Tibial artery (tissue), 4 donors: Measurements from ENCODE around the gene FBRS.

Experiments used
- DNase-seq, 2 donors: peaks; one replicate each; pipeline ENCODE4 v3.0.0-alpha.2; 2019
- H3K27ac ChIP-seq, 2 donors: fragments of 200-600 bp; sonication (generic) in 1 of 2; 1 replicate in 1 of 2; 2 replicates in 1 of 2; pipeline ENCODE4 v1.5.1; 2018 to 2019; ENCODE audit warnings: mild to moderate bottlenecking in 1 of 2
- H3K27me3 ChIP-seq, 2 donors: fragments of 200-600 bp; sonication (generic) in 1 of 2; one replicate each; pipeline versions ENCODE4 v1.5.1 to v1.6.0; 2016 to 2019
- H3K36me3 ChIP-seq, 3 donors: fragments of 200-600 bp; sonication (generic) in 2 of 3; one replicate each; pipeline ENCODE4 v1.5.1; 2016 to 2019; ENCODE audit warnings: mild to moderate bottlenecking in 2 of 3
- H3K4me1 ChIP-seq, 4 donors: fragments of 200-600 bp; sonication (generic) in 2 of 4; 1 replicate in 3 of 4; 2 replicates in 1 of 4; pipeline ENCODE4 v1.5.1; 2016 to 2019
- H3K4me3 ChIP-seq, 2 donors: fragments of 200-600 bp; sonication (generic) in 1 of 2; 1 replicate in 1 of 2; 2 replicates in 1 of 2; pipeline ENCODE4 v1.5.1; 2018 to 2019; ENCODE audit warnings: mild to moderate bottlenecking in 2 of 2
- H3K9me3 ChIP-seq, 3 donors: fragments of 200-600 bp; sonication (generic) in 1 of 3; one replicate each; pipeline ENCODE4 v1.5.1; 2016 to 2019
- intact Hi-C: fragments of 100-400 bp; cut with DNase I; formaldehyde crosslinking; loops from one replicate; pipeline ENCODE4 v1.15.0; 2023; ENCODE audit warnings: low total_unique reads
- TF ChIP-seq, protein P1 (sequence below), 2 experiments: fragments of 200-600 bp in 1 of 2; fragments of 450-650 bp in 1 of 2; IDR thresholded peaks; one replicate each; pipeline ENCODE4 v1.5.1; 2017 to 2019; ENCODE audit warnings: antibody characterized with exemption in 2 of 2, mild to moderate bottlenecking in 1 of 2, moderate library complexity in 1 of 2

FBRS gene

DNA sequence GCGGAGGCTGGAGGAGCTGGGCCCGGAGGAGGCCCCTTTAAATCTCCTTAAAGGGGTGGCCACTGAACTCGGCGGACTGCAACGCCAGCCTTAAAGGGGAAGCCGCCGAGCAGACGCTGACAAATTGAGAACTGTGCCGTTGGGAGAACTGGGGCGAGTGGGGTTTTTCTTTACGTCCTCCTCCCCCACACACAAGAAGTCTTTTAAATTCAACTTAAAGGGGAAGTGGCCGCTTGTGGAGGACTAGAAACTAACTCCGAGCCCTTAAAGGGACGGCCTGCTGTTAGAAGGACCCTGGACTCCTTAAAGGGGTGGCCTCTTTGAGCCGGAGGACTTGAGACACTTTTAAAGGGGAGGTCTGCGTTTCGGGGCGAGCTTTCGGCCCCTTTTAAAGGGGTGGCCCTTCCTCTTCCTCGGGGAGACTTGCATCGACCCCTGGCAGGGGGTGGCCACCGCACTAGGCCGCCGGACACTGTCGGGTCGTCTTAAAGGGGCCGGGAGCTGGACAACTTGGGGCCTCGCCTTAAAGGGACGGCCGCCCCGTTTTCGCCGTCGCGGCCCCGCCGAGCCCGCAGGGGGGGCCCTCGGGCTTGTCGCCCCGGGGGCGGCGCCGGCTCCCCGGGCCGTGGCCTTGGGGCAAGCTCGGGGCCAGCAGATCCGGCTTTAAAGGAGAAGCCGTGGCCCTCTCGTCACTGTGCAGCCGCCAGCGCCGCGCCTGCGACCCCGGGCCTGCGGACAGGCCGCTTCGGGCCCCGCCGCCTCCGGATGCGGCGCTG, 688 bp downstream of the FBRS start:
- Histone ChIP-seq H3K4me3 (peak overlapping the region; percentile 79 to 83), H3K4me1 (peaks cover 0 to 51% (median 44%) of the 10 kb centered on the region in 4 donors), H3K27ac (peak overlapping the region; percentile 97 to 99), H3K36me3 (peaks cover 40 to 60% (median 58%) of the 10 kb centered on the region in 3 donors), H3K27me3 (no peaks in the 10 kb centered on the region), H3K9me3 (no peaks in the 10 kb centered on the region)
- TF ChIP-seq, protein P1, sequence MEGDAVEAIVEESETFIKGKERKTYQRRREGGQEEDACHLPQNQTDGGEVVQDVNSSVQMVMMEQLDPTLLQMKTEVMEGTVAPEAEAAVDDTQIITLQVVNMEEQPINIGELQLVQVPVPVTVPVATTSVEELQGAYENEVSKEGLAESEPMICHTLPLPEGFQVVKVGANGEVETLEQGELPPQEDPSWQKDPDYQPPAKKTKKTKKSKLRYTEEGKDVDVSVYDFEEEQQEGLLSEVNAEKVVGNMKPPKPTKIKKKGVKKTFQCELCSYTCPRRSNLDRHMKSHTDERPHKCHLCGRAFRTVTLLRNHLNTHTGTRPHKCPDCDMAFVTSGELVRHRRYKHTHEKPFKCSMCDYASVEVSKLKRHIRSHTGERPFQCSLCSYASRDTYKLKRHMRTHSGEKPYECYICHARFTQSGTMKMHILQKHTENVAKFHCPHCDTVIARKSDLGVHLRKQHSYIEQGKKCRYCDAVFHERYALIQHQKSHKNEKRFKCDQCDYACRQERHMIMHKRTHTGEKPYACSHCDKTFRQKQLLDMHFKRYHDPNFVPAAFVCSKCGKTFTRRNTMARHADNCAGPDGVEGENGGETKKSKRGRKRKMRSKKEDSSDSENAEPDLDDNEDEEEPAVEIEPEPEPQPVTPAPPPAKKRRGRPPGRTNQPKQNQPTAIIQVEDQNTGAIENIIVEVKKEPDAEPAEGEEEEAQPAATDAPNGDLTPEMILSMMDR (IDR thresholded peaks at IDR 0.05) = peak in 1 of 2 experiments; percentile 18
- DNase-seq = peak; percentile 87 to 93
- intact Hi-C loops = loop anchor here (2.0 kb wide), 1 partner anchor 40 kb away; the partner anchor contains the start of gene SRCAP

GRCh38 chr16:30659507-30660423, 1.5 kb downstream of the FBRS start:
- peak overlapping the region; percentile 79 to 83 for H3K4me3 ChIP-seq
- TF ChIP-seq, protein P1 (IDR thresholded peaks at IDR 0.05) = no peak
- no peaks in the 10 kb centered on the region for H3K9me3 ChIP-seq
- DNase-seq = no peak
- H3K27ac ChIP-seq = peak overlapping the region; percentile 97 to 99
- peaks cover 0 to 54% (median 44%) of the 10 kb centered on the region in 4 donors for H3K4me1 ChIP-seq
- no peaks in the 10 kb centered on the region for H3K27me3 ChIP-seq
- intact Hi-C loops = loop anchor here (2.0 kb wide), 1 partner anchor 39 kb away; the partner anchor contains the start of gene SRCAP
- H3K36me3 ChIP-seq = peaks cover 40 to 60% (median 58%) of the 10 kb centered on the region in 3 donors

DNA sequence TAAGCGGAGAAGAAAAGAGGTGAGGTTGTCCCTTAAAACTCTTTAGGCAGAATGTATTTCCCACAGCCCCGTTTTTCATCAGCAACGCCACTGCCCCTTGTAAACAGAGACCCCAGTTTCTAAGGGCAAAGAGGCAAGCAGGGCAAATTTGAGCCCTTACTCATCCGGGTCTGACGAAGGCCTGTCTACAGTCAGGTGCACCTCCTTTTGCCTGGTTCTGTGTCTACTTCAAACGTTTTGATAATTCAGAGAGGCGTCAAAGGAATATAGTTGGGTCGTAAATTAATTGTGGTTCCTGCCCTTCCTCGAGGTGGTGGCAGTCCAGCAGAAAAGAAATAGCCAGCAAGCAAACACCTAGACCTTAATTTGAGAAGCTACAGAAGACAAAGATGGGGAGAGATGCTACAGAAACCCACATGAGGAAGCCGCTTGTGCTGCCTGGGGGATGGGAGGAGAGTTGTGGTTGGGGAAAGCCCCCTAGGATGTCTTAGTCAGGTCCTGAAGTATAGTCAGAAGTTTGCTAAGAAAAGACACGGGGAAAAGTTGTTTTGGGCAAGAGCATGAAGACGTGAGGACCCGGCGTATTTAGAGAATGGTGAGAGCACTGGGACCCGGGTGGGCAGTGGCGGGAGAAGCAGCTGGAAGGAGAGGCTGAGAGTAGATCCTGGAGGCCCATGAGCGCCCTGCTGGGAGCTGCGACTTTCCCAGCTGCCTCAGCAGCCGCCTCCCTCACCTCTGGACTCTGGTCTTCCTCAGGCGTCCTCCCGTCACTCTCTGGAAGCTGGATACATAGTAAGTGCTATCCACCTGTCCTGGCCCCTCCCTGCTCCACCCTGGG, 2.4 kb downstream of the FBRS start:
- Histone ChIP-seq H3K27ac (peak overlapping the region; percentile 97 to 99), H3K36me3 (peaks cover 40 to 60% (median 58%) of the 10 kb centered on the region in 3 donors), H3K4me3 (peak overlapping the region; percentile 79 to 83), H3K4me1 (peaks cover 0 to 54% (median 44%) of the 10 kb centered on the region in 4 donors), H3K9me3 (no peaks in the 10 kb centered on the region), H3K27me3 (no peaks in the 10 kb centered on the region)
- DNase-seq = no peak
- intact Hi-C loops = no loop called here
- TF ChIP-seq, protein P1 (IDR thresholded peaks at IDR 0.05) = no peak

DNA sequence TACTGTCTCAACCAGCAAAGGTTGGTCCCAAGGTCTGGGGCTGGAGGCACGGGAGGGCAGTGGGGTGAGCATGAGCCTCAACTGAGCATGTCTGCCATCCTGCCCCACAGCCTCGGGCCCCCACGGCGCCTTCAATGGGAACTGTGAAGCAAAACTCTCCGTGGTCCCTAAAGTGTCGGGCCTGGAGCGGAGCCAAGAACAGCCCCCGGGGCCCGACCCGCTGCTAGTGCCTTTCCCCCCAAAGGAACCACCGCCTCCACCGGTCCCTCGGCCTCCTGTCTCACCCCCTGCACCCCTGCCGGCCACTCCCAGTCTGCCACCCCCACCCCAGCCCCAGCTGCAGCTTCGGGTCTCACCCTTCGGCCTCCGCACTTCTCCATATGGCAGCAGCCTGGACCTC, 4.2 kb downstream of the FBRS start:
- intact Hi-C loops = no loop called here

More for the DNA sequence above, 4.2 kb downstream of the FBRS start:
- Histone ChIP-seq H3K4me3 (no peak overlapping the region), H3K36me3 (peaks cover 42 to 66% (median 64%) of the 10 kb centered on the region in 3 donors), H3K9me3 (no peaks in the 10 kb centered on the region), H3K4me1 (peaks cover 0 to 46% (median 35%) of the 10 kb centered on the region in 4 donors), H3K27me3 (no peaks in the 10 kb centered on the region), H3K27ac (no peak overlapping the region)
- DNase-seq = no peak
- TF ChIP-seq, protein P1 (IDR thresholded peaks at IDR 0.05) = no peak
